T follicular helper cell (primary cell): ENCODE measurements around the gene KCNK10.

Source experiments
- DNase-seq: peaks from one replicate; pipeline ENCODE4 v3.0.0-alpha.2; 2020; ENCODE audit warnings: low read depth

Gene KCNK10

DNA sequence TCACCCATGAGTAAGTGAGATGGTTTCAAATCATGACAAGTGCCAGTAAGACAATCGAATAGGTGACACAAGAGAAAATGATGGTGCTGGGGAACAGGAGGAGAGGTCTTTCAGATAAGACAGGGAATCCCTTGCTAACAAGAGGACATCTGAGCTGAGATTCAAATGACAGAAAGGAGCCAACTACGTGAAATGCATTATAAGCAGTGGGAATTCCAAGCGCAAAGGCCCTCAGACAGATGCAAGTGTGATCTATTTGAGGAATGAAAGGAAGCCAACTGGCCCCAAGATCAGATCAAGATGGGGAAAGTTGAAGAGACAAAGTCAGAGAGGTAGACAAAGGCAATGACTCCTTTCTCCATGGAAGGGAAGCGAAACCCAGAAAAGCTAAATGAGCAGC, 4.7 kb downstream of the KCNK10 start:
- no peak for DNase-seq

DNA sequence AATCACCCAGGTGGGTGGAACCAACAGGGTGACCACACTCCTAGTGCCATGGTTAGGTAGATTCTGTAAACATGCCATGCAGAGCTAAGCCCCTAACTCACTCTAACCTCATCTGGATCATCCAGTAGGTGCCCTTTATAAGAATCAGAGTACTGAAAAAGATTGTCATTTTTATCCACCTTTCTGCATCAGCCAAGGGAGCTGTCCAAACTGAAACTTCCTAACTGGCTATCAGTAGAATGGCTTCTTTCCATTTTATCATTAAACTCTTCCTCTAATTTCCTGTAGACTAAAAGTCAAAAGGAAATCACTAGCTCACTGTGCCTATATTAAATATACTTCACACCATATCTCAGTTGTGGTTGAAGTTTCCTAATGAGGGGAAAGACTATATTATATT, 6.5 kb downstream of the KCNK10 start:
- no peak for DNase-seq

DNA sequence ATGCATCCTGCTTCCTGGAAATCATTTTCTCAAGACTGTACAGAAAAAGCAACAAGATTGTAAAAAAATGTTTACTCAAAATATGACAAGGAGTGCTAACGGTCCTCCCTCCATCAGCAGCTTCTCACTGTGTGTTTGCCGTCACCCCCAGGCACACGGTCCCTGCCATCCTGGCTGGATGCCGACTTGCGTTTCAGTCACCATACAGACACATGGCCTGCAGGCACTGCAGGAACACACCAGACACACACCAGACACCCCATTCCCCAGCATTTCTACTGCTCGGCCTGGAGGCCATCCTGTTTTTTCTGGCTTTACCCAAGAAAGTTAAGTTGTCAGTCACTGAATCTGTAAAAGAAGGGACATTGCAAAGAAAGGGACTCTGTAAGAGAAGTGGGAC, 10.8 kb downstream of the KCNK10 start:
- no peak for DNase-seq

DNA sequence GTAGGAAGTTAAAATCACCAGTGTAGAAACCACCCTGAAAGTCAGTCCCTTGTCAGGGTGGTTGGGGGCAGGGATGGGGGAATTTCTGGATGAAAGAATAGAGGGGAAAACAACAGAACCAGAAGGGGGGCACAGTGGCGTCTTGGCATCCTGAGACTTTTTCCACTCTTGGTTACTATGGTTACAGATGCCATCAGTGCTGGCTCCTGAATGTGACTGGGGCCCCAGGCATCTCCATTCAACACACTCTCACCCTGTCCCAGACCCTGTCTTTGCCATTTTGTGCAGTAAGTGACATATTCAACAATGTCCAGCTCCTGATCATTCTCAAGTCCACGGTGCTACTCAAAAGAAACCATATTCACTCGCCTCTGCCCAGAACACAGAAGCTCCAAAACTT, 11.3 kb downstream of the KCNK10 start:
- no peak for DNase-seq

DNA sequence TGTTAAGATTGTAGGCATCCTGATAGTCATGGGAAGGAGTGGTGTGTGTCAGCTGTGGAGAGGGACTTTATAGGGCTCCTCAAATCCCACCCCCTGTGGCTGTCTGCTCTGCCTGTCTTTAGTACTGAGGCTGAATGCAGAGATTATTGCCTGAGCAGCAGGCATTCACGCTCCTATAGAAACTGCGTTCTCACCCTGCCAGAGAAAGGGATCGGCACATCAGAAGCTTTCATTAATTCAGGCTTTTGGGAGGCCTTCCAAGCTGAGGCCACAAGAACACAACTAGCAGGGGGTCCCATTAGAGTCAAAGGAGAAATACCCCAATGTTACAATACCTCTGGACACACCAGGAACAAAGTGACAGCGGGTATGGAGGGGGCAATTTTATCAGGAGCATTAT, 12.6 kb downstream of the KCNK10 start:
- DNase-seq = no peak

GRCh38 chr14:88310021-88310420, 13.0 kb downstream of the KCNK10 start:
- no peak for DNase-seq

DNA sequence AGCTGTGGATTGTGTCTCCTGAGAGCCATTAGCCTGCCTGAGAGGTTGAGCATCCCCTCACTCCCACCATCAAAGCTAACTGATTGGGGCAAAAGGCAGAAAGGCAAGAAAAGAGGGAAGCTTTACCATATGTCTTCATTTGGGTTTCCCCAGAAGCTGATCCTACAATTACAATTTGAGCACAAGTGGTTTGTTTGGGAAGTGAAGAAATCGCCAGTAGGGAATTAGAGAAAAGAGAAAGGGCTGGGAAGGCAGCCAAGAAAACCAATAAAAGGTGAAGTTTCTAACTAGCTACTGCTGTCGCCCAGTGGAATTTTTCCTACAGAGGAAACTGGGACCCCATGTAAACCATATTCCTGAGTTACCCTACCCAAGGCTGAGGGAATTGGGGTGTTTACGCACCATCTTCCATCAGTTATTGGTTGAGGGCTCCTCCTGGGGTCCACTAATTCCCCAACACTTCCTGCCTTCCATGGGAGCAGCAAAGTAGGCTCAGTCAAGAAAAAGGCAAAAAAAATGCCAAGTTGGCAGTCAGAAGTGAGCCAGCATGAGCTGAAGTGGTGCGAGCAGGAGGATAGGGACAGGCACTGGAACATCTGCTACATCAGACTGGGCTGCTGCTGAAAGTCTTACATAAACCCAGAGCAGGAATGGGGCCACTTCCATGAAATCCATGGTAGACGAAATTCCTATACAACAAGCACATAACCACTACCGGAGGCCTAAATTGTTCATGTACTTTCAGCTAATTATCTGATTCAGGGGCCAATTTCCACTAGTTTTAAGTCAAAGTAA, 17.3 kb downstream of the KCNK10 start:
- DNase-seq = no peak

- no peak for DNase-seq
These were observed 20.0 kb downstream of the KCNK10 start for GRCh38 chr14:88303041-88303440.

DNA sequence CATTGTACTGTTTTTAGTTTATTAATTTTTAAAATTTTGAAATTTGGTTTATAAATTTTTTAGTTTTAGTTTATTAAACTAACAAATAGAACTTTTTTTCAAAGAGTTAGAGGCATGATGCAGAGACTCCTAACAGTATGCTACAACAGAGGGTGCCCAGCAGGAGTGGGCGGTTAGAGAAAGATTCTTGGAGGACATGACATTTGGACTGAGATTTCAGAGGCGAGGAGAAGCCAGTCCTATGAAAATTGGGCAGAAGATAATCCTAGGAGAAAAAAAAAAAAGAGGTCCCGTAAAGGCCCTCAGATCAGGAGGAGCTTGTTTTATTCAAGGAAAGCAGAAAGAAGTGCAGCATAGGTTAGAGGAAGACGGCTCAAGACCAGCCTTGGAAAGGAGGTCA, 21.7 kb downstream of the KCNK10 start:
- no peak for DNase-seq

GRCh38 chr14:88300817-88301216, 22.3 kb downstream of the KCNK10 start:
- no peak for DNase-seq

DNA sequence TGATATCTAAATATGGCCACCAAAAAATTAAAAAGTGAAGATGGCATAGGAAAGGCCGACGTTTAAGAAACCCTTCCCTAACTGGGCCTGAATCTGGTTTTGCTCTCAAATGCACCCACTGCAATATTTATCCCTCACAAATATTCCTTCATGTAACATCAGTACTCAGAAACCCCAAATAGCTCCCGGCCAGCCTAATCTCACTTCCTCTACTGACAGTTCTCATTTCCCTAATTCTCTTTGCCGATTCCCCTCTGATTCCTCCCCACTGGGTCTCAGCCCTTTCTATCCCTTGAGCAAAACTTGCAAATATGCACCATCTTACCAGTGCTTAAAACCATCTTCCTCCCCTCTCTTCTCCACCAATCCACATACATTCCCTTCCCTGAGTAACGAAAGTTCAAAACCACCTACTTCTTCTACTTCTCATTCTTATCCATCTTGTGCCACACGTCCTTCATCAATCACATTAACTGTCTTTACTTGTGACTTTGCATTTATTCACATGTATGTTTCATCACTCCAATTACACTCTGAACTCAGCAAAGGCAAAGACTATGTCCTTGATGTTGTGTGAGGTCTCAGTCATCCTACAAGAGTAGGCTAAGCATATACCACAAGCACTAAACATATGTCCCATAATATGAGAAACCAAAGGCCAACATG, 23.1 kb downstream of the KCNK10 start:
- no peak for DNase-seq

DNA sequence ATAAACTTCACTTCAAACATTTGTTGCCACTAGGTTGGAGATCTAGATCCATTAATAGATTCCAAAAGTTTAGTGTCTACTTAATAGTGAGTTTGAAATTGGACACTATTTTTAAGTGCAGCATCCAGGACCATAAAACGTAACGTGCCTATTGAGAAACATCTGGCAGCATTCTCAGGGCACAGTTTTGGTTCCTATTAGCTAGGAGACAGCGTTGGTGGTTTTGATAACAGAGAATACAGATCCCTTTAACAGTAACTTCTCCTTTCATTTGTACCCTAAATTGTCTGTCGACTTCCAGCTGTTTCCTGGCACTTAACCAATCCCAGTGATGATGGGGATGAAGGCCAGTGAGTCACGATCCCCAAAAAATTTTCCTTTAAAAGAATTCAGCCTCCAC, 25.8 kb downstream of the KCNK10 start:
- DNase-seq = no peak

DNA sequence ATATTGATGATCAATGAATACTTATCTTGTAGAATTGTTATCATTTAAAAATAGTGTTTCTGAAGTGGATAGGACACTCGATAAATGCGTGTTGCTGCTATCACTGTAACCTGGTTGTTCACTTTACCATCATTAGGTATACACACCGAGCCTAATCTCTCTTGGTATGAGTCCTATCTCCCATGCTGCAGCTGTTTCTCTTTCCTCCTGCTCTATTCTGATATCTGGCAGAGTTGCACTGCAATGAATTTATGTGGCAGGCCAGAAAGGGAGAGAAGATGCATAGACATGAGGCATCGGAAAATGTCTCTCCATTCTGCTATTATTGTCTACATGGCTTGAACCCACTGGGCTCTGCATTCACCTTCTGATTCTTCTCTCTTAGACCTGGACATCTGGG, 26.7 kb downstream of the KCNK10 start:
- DNase-seq = no peak

DNA sequence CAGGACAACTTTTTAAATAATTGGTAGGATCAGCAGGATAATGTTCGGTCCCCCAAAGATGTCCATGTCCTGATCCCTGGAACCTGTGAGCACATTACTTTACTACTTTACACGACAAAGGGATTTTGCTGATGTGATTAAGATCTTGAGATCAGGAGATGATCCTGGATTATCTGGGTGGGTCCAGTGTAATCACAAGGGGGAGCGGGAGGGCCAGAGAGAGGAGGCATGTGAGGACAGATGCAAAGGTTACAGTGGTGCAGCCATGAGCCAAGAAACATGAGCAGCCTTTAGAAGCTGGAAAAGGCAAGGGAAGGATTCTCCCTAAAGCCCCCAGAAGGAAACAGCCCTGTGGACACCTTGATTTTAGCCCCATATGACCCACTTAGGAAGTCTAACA, 33.1 kb downstream of the KCNK10 start:
- no peak for DNase-seq

DNA sequence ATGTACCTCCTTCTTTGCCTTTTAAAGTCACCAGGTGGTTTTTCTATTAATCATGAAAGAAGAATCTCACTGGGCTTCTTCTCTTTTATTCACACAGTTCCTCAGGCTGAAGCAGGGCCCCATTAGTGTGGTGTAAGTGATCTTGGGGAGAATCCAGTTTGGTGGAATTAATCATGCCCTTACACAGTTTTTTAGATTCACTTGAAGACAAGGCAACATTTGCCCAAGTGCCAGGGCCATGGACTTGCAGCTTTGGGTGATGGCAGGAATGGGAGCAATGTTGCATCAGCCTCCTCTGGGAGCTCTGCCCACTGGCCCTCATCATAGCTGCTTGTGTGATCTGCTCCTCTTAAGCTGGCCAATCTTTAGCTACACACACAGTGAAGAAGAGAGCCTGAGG, 33.8 kb downstream of the KCNK10 start:
- no peak for DNase-seq

- no peak for DNase-seq
These were observed 36.8 kb downstream of the KCNK10 start for GRCh38 chr14:88286309-88286708.

GRCh38 chr14:88281447-88281846, 41.6 kb downstream of the KCNK10 start:
- no peak for DNase-seq

DNA sequence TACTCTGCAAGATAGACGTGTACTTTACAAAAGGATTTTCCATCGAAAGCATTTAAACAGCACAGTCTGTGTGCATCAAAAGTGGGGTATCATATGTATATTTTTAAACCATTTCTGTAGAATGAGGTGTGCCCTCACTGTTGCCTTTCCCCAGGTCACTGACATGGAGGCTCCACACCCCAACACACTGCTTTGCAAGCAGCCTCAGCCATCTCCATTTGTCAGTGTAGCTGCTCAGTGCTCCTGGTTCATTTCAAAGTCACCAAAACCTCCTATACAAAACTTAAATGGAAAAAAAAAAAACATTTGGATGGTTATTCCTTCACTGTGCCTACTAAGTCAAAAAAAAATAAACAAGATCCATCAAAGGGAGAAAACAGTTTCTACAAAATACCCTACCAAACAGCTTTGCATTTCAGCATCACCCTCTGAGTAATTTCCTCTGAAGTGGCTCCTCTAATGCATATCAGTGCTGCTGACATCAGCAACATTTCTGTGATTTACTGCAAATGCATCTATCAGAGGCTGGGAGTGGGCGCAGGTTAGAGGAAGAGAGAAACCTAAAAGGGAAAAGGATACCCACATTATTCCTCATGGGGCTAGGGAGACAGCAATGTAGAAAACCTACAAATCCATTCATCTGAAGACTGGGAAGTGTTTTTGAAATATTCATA, 46.0 kb downstream of the KCNK10 start:
- DNase-seq = no peak

GRCh38 chr14:88272390-88273269, 50.4 kb downstream of the KCNK10 start:
- DNase-seq = no peak

DNA sequence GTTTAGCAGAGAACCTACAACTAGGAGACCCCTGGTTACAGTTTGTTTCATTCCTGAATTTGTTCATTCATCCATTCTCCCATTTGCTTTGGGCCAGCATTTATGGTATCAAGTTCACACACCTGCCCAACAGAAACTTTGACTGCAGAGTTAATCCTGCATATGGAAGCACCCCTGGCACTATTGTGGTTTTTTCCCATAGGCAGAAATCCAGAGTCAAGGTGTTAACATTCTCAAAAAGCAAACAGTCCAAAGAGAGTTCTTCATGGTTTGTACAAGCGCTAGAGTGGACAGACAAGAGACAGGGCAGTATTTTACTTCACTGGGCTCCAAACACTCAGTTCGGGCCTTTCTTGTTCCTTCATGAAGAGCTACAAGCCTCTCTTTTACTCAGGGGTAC, 51.9 kb downstream of the KCNK10 start:
- no peak for DNase-seq

GRCh38 chr14:88270776-88271175, 52.3 kb downstream of the KCNK10 start:
- DNase-seq = no peak

GRCh38 chr14:88269806-88270420, 53.2 kb downstream of the KCNK10 start:
- no peak for DNase-seq
